GM19328 (cell line): ENCODE data around the gene KRTAP4-7.
"Not testable (repeated sequence)": the region's sequence is repeated elsewhere in the genome, so short reads cannot be mapped to it uniquely, and the experiment has no call there.

ENCODE experiments used
- ATAC-seq: cut with Tn5 transposase; IDR thresholded peaks from one replicate; pipeline ENCODE4 v1.9.1; 2021; ENCODE audit warnings: mild to moderate bottlenecking, moderate library complexity; ENCODE audit not compliant: unreplicated experiment

The KRTAP4-7 gene

GRCh38 chr17:41108728-41109386, 24.9 kb downstream of the KRTAP4-7 start:
- not testable (repeated sequence) for ATAC-seq

- ATAC-seq, result no peak
These were observed 27.4 kb downstream of the KRTAP4-7 start for GRCh38 chr17:41111151-41111885.

- ATAC-seq, result no peak
These were observed 32.3 kb downstream of the KRTAP4-7 start for GRCh38 chr17:41116297-41116696.

GRCh38 chr17:41117846-41118386, 34.0 kb downstream of the KRTAP4-7 start, which contains the start of gene KRTAP4-11:
TSS of gene KRTAP4-11 (minus strand) at chr17:41118373. CDS start at chr17:41118315, 58 bp downstream.
- ATAC-seq, result not testable (repeated sequence)

- no peak for ATAC-seq
These were observed 34.8 kb downstream of the KRTAP4-7 start for GRCh38 chr17:41118721-41119120.

- not testable (repeated sequence) for ATAC-seq
These were observed 36.0 kb downstream of the KRTAP4-7 start for GRCh38 chr17:41119696-41120690.

- no peak for ATAC-seq
These were observed 37.8 kb downstream of the KRTAP4-7 start for GRCh38 chr17:41121742-41122141.

GRCh38 chr17:41123292-41123990, 39.5 kb downstream of the KRTAP4-7 start:
- ATAC-seq, result not testable (repeated sequence)

- not testable (repeated sequence) for ATAC-seq
These were observed 40.0 kb downstream of the KRTAP4-7 start, which contains the start of gene KRTAP4-12 for GRCh38 chr17:41123991-41124371. TSS of gene KRTAP4-12 (minus strand) at chr17:41124182. CDS start at chr17:41124122, 60 bp downstream.

- no peak for ATAC-seq
These were observed 41.1 kb downstream of the KRTAP4-7 start for GRCh38 chr17:41125064-41125463.

- no peak for ATAC-seq
These were observed 42.5 kb downstream of the KRTAP4-7 start for GRCh38 chr17:41126412-41126811.

GRCh38 chr17:41127371-41127770, 43.4 kb downstream of the KRTAP4-7 start:
- no peak for ATAC-seq

GRCh38 chr17:41131979-41132378, 48.0 kb downstream of the KRTAP4-7 start:
- no peak for ATAC-seq

GRCh38 chr17:41133880-41134735, 50.2 kb downstream of the KRTAP4-7 start:
- no peak for ATAC-seq
